HG03457 (cell line): ENCODE measurements around the gene RRBP1.

Experiments
- ATAC-seq: cut with Tn5 transposase; IDR thresholded peaks from one replicate; pipeline ENCODE4 v1.9.1; 2021; ENCODE audit warnings: moderate number of reproducible peaks; ENCODE audit not compliant: unreplicated experiment

The RRBP1 gene

DNA sequence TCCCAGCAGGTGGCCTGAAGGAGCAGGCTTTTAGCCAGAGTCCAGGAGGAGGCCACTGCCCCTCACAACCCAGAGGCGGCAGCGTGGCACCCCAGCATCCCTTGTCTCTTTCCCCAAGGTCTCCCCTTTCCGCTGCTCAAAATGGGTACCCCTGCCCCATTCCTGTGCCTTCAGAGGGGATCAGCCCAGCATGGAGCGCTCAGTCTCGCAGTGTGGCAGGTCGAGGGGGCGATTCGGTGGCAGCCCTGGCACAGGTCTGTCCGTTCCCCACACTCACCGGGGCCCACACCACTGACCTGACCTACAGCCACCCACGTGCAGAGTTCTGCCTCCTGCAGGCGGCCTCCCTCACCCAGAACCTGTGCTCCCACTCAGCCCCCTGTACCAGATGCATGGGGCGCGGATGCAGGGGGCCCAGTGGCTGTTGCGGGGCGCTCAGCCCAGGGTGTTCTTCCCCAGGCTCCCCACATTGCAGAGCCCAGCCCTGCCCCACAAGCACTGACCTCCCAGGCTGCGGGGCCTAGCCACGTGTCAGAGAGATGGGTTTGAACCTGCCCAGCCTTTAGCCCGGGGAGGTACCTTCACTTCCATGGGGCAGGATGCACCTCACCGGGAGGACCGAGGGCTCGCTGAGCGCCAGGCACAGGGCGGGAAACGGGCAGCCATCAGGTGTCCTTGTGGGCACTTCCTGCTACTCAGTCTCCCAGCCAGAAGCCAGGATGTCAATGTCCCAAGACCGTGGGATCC is 70.3 kb downstream of the RRBP1 start:
- no peak for ATAC-seq

DNA sequence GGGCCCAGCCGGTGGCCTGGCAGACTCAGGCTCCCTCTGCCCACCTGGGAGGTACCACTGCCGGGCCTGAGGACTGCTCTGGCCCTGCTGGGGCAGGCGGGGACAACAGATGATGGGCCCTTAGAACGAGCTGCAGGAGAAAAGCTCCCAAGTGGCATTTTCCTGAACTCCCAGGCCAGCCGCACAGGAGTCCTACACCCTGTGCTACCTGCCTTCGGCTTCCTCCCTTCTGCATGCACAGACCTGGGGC is 70.8 kb downstream of the RRBP1 start:
- ATAC-seq = no peak

DNA sequence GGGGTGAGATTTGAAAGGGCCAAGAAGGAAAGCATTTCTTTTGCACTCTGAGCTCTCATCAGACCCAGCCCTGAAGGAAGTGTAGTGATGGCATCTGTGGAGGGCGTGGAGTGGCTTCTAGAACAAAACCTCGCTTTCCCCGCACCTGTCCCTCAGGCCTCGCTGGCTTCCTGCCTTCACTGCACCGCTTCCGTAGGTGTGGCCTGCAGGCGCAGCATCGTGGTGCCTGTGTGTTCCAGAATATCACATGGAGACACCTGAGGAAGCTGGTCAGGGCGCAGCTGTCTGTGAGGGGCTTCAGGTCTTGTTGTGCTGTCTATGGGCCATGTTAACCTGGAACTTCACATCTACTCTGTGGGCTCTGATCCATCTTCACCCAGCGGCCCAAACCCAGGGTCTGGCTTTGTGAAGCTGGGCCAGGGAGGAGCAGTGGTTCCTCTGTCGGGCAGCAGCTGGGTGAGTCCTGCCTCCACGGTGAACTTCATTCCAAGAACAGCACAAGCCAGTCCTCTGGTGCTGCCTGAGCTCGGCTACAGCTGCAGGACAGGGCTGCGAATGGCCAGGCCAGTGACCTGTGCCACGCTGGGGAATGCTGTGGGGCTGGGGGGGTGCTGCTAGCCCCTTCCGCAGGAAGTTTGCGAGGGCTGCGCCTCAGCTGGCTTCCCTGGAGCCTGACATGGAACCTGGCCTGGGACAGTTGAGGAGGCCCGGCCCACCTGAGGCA is 71.3 kb downstream of the RRBP1 start:
- no peak for ATAC-seq

DNA sequence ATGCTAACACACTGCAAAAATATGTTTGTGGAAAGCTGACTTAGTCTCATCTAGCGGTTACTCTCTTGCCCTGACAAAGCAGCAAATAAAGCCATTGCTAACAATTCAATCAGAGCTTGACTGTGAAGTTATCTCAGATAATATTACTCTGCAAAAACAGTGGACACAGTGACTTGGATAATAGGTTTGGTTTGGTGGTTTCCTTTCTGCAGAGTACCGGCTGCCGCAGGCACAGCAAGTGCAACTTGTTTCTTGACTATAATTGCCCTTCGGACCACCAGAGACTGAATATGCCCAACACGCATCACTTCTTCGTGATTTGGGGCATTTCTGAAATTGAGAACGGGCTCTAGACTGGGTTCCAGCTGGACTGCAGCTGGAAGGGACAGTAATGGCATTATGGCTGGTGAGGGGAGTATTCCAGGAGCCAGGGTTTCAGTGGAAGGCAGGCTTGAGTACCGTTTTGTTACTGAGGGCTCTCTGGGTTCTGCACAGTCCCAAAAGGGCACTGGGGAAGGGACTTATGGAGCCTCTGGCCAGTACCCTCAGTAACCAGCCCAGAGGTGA is 72.1 kb downstream of the RRBP1 start:
- no peak for ATAC-seq

DNA sequence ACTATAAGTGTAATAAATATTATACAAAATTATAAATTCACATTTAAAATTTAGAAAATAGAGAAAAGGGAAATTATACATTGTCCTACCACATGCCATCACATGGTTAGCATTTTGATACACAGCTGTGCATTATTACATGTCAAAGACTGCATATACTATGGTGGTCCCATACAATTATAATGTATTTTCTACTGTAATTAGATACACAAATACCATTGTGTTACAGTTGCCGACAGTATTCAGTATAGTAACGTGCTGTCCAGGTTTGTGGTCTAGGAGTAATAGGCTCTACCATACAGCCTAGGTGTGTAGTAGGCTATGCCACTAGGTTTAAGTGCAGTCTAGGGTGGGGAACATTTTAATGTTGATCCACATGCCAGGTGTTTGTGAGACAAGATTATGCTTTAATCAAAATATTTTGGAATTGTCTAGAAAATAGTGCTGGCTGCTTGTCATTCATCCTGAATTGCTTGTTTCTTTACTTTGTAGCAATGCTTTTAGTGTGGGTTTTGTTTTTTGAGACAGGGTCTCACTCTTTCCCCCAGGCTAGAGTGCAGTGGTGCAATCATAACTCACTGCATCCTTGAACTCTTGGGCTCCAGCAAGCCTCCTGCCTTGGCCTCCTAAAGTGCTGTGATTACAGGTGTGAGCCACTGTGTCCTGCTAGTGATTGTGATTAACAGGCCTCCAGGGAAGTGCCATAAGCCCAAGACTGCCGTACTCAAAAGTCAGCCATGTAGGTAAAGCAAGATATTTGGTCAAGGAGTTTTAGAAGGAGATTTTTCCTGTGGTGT is 73.1 kb downstream of the RRBP1 start:
- ATAC-seq = no peak

DNA sequence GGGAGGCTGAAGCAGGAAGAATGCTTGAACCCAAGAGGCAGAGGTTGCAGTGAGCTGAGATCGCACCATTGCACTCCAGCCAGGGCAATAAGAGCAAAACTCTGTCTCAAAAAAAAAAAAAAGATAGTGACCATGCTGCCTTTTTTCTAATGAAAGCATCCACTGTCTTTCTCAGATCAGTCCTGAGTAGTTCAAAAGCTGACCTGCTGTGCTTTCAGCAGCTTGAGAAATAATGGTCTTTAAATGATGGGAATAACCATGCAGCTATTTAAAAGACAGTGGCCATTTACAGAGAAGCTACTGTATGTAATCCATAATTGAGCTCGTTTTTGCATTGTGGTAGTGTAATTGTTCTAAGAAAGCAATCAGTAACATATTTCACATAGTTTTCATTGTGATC is 76.0 kb downstream of the RRBP1 start:
- no peak for ATAC-seq

DNA sequence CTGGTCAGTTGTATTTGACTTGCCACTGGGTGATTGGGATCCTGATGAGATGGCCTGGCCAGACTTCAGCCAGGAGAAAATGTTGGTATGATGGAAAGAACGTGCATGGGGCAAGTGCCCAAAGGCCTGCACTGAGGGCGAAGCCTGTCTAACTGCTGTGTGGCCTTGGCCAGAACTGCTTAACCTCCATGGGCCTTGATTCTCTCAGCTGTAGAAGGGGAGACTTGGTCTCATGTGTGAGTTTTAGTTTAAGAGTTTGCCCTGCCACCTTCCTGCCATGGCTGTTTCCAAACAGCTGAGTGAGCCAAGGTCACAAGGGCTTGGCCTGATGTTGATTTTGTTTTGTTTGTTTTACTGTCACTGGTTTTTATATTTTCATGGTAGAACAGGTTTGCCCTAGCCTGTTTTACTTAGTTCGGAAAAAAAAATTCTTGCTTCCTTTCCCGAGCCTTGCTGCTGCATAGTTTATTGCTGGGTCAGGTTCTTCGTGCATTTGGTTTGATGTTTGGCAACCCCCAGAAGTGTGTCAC is 76.8 kb downstream of the RRBP1 start:
- no peak for ATAC-seq

DNA sequence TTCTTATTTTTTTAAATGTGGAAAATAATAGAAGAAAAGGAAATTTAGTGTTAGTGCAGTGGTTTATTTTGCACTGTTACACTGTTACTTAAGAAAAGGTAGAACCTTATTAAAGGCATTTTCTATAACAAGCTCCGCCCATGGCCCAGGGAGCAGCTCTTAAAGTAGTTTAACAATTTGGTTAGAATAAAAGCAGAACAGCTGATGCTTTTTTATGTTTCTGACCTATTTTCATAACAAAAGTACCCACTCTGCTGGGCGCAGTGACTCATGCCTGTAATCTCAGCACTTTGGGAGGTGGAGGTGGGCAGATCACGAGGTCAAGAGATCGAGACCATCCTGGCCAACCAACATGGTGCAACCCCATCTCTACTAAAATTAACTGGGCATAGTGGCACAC is 79.5 kb downstream of the RRBP1 start:
- ATAC-seq = no peak

DNA sequence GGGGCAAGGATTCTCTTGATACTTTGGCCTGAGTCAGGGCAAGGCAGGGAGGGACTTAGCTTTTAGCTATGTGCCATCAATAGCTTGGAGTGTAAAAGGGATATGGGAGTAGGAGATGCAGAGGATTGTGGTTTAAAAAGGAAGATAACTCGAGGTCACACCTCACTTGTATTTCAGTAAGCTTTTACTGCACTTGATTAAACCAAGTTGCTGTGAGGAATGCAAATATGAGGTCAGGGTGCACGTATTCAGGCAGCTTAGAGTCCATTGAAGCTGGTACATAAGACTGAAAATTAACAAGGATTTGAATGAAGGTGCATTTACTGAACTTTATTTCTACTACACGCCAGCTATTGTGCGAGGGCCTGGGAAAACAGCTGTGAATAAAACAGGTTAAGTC is 80.1 kb downstream of the RRBP1 start:
- ATAC-seq = no peak

DNA sequence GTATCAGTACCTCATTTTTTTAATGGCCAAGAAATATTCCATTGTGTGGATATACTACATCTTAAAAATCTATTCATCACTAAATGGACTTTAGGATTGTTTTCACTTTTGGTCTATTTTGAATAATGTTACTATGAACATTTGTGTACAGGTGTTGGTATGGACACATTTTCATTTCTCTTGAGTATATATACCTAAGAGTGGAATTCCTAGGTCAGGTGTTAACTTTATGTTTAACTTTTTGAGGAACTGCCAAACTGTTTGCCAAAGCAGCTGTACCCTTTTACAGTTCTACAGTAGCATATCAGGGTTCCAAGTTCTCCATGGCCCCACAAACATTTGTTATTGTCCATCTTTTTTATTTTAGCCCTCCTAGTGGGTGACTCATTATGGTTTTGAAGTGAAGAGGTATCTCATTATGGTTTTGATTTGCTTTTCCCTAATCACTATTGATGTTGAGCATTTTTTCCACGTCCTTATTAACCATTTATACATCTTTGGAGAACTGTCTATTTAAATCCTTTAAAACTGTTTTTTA is 84.0 kb downstream of the RRBP1 start:
- no peak for ATAC-seq

DNA sequence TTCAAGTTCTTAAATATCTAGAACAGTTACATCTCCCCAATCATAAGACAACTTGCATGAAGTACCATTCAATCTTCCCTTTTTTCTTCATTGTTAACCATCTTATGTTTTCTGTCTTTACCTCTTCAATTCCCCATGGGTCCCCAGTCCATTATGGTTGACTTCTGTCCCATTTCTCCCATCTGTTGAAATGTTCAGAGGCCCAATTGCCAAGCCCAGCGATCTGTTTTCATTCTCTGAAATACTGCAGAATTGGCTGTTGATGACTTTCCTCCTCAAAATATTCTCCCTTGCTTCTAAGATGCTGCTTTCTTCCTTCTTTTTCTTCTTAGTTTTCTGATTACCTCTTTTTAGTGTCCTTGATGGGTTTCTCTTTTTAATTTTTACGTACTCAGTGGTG is 86.2 kb downstream of the RRBP1 start:
- no peak for ATAC-seq

DNA sequence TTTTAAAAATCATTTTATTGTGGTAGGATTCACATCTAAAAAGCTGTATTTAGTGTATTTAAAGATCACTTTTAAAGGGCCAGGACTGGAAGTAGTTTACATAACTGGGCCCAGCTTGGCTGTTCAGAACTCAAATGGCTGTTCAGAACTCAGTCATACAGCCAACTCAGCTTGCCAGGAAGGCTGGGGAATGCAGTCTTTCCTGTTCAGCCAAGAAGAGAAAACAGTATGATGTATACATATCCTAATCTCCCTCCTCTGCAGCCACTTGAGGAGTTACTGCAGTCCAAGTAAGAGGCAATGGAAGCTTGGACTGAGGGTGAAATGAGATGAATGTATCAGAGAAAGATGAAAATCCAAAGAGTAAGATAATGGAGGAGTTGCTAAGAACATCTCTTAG is 87.6 kb downstream of the RRBP1 start:
- ATAC-seq = no peak

DNA sequence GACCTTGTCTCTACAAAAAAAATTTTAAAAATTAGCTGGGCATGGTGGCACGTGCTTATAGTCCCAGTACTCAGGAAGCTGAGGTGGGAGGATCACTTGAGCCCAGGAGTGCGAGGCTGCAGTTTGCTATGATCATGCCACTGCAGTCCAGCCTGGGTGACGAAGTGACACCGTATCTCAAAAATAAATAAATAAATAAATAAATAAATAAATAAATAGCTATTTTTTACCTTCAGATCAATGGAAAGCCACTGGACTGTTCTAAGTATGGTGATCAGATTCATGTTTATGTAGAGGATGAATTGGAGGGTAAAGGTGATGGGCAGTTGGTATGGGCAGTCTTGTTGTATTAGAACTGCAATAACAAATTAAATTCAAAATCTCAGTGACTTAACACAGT is 88.1 kb downstream of the RRBP1 start:
- ATAC-seq = no peak

DNA sequence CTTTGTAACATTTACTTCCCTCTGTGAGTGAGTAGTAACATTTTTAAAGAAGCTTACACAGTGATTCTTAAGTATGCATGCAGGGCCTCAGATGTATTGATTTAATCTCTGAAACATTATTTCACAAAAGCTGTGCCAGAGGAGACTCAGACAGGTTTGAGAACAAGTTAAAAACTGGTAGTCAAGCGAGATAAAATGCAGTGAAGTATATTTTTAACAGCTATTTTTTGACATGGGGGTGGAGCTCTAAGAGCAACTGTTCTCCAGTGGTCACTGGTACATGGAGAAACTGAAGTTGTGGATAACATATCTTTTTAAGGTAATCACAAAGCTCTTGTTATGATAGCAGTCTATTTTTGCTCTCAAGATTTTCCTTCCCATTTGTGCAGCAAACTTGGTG is 91.8 kb downstream of the RRBP1 start:
- no peak for ATAC-seq

DNA sequence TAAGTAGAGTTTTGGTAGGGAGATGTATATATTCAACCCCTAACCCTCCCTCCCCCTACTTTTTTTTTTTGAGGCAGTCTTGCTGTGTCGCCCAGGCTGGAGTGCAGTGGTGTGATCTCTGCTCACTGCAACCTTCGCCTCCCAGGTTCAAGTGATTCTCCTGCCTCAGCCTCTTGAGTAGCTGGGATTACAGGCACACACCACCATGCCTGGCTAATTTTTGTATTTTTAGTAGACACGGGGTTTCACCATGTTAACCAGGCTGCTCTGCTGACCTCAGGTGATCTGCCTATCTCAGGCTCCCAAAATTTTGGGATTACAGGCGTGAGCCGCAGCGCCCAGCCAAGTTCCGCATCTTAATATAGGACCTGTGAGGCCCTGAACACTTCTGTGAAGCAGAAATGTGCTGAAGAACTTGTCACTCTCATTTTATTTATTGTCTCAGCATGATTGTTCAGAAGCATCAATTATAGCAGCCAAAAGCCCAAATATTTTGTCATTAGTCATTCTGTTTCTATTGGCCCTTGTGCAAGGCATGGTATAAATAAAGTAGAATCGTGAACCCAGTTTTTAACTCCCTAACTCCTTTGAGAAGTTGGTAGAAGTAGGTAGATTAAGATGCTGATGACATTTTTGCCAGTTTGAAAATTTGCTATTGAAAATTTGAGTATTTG is 92.7 kb downstream of the RRBP1 start:
- ATAC-seq = no peak

DNA sequence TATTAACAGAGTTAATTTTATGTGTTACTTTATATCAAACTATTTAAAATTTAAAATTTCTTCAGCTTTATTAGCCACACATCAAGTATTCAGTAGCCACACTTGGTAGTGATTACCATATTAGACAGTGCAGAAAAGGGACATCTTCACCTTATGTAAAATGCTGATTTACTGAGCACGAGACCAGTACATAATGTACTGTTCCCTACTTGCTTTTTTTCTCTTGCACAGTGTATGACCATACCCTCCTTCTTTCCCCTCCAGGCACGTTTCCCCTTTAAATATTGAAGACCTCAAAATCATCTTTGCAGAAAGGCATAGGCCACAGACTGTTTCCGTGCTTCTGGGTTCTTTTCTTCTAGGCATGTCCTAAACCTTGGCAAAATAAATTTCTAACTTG is 94.2 kb downstream of the RRBP1 start:
- ATAC-seq = no peak

DNA sequence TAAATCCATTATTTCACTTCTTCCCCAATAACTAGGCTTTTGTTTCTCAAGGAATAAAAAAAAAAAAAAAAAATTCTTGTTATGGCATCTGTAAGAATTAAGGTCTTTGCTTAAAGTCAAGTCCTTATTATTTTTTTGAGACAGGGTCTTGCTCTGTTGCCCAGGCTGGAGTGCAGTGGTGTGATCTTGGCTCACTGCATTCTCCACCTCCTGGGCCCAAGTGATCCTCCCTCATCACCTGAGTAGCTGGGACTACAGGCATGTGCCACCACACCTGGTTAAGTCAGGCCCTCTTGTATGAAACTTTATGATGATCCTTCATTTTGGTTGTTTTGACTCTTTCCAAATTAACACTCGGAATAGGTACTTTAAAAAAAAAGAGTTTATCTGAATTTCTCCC is 94.9 kb downstream of the RRBP1 start:
- no peak for ATAC-seq

DNA sequence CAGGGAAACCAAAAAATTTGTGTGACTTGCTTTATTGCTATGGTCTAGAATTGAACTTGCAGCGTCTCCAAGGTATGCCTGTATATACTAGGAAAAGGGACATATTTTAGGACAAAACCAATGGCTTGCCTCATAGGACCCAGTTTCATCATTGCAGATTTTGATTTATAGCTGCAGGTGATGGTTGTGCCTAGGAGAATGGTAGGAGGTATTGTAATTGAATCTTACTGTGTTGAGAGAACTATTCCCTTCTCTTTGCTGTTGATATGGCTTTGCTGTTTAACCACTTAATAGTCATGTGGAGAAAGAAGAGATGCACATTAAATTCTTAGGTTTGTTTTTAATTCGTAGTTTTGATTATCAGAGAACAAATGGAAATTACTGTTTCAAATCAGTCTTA is 95.8 kb downstream of the RRBP1 start:
- ATAC-seq = no peak

DNA sequence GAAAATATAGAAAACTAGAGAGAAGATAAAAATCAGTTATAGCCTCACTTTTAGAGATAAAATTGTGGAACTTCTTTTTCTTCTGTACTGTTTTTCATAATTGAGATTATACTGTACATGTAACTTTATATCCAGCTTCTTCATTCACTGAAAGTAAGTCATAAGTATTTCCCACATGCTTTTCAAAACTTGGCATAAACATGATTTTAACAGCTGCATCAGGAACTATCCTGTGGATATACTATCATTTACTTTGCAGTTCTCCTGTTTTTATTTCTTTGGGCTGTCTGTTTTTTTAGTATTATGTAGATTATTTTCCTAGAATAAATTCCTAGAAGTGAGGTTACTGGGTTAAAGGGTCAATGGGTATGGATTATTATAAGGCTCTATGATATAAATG is 97.4 kb downstream of the RRBP1 start:
- ATAC-seq = no peak

DNA sequence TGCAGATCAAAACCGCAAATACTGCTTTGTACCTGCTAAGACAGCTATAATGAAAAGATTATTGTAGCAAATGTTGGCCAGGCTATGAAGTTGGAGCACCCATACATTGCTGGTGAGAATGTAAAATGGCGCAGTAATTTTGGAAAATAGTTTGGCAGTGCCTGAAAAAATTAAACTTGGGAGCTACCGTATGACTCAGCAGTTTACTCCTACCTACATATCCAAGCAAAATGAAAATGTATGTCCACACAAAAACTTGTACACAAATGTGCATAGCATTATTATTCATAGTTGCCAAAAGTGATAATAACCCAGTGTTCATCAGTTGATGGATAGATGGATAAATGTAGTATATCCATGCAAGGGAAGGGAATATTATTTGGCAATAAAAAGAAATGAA is 98.9 kb downstream of the RRBP1 start:
- no peak for ATAC-seq

DNA sequence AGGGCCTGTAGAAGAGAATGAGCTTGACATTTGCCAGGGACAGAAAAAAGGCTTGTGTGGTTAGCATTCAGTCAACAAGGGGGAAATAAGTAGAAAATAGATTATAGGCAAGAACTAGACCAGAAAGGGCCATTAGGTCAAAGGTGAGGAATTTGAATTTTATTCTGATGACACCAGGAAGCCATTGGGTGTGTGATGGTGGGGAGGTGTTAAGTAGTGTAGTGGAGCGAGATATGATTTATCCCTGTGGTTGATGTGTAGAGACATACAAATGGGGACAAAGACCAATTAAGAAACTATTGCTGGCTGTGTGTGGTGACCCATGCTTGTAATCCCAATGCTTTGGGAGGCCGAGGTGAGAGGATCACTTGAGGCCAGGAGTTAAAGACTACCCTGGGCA is 101.1 kb downstream of the RRBP1 start:
- no peak for ATAC-seq
